Middle frontal gyrus (tissue), 1 donor: ENCODE data around the gene KCNJ5.

ENCODE experiments used
- DNase-seq: peaks from one replicate; pipeline ENCODE4 v3.0.0-alpha.2; 2015; ENCODE audit warnings: low spot score; ENCODE audit errors: extremely low spot score

Gene KCNJ5

DNA sequence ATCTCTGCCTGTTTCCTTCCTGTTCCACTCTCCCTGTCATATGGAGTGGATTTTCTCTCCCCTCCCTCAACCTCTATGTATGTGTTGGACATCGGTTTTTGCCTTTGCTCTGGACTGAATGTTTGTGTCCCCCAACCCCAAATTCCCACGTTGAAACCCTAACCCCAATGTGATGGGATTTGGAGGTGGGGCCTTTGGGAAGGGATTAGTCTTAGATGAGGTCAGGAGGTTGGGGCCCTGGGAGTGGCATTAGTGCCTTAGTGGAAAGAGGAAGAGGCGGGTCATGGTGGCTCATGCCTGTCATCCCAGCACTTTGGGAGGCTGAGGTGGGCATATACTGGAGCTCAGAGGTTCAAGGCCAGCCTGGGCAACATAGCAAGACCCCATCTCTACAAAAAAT, 39.9 kb downstream of the KCNJ5 start:
- DNase-seq, result no peak

DNA sequence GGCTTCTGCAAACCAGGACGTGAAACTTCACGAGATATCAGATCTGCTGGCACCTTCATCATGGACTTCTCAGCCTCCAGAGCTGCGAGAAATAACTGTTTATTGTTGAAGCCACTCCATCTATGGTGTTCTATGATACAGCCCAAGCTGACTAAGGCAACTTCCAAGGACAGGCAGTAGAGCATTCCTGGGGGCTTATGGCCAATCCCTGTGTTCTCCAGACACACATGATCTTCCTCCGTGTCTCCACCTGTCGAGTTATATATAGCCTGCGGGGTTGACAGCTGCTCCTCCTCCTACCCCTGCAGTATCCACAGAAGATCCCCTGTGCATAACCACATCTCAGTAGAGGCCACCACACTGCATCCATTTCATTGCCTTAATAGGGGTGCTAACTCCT, 40.5 kb downstream of the KCNJ5 start:
- no peak for DNase-seq

DNA sequence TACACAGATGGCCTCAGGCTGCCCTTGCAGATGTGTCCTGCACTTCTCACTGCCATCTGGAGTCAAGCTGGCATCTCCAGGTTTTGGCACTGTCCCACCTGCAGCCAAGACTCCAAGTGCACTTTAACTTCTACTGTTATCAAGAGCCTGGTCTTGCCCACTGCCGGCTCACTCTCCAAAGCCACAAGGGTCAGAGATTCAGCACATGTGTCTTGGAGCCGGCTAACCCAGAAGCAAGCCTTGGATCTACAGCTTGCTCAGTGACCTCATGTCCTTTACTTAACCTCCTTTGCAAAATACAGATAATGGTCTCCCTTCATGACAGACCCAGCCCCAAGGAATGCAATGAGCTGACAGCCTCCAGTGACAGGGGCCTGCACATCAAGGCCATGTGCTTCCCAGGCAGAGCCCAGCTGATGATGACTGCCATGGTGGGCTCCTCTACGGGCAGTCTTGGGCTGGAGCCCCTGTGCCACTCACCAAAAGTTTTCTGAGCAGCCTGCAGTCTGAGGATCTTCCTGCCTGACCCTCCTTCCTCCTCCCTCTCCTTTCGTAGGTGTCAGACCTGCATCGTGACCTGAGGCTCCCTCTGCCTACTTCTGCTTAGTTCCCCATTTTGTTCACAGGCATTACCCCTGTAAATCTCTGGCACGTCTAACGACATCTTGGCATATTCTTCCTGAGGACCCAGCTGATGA, 42.5 kb downstream of the KCNJ5 start:
- DNase-seq, result no peak

DNA sequence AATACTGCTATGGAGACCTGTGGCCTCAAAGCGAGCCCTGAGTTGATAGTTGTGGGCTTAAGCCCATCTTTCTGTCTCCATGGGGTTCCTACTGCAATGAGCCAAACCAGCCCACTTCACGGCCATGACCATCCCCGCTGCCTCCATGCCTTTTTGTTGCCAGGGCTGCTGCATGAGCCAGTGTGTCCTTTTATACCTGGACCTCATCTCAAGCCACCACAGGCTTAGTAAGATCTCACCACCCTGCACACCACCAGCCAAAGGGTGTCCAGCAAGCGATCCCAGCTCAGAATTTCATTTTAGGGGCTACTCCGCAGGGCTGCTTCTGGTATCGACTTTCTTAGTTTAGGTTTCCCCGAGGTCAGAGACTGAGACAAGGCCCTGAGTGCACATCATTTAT, 43.2 kb downstream of the KCNJ5 start:
- no peak for DNase-seq

DNA sequence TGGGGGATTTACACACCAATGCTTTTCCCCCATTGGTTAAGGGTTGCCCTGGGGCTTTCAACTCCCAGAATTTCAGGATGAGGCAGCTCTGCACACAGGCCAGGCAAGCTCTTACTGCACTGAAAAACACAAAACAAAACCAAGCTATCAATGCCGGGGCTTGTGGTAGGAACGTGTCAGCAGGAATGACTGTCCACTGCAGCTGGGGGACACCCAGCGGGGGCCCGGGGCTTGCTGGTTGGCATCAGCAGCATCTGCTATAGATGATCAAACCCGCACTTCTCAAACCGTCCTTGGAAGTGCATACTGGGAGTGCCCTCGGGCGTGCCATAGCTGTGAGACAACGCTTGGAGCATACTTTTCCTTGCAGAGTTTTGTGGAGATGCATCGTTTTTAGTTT, 43.8 kb downstream of the KCNJ5 start:
- no peak for DNase-seq

DNA sequence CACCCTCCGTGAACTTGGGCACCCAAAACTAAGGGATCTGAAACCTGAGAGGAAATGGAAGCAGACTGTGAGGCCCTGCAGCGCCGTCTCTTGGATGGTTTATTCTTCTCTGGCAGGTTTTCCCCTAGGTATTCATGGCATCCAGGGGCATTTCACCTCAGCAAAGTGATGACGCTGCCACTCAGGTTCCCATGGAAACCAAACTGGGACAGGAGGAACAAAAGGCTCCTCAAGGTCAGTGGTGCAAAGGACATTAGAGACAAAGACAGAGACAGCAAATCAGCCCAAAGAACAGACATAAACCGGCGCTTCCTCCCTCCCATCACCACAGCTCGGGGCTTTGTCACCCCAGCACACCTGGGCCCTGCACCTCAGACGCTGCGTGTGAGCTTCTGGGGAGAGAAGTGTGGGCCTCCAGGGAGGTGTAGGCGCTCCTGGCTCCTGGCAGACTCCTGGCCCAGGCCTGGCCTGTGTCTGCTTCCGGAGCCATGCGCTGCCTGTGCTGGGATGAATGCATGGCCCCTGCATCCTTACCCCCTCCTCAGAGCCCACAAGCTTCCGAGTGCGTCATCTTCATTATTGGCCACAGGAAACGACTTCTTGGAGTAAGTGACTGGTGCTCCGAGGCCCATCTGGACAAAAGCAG, 45.6 kb downstream of the KCNJ5 start:
- DNase-seq, result no peak

DNA sequence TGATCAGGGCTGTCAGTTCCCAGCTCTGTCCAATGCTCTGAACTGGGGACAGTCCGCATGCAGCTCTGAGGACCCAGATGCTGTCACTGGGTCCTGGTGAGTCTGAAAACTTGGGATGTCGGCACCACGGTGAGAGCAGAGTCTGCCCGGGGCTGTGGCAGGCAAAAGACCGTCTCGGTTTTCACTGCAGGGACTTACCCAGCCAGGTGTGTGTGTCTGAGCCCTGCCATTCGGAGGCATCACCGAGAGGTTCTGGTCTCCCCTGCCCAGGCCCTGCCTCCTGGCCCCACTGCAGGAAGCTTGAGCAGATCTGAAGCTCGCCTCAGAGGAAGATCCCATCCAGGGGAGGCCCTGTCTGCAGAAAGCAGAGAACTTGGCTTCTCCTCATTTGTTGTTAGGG, 46.3 kb downstream of the KCNJ5 start:
- no peak for DNase-seq

DNA sequence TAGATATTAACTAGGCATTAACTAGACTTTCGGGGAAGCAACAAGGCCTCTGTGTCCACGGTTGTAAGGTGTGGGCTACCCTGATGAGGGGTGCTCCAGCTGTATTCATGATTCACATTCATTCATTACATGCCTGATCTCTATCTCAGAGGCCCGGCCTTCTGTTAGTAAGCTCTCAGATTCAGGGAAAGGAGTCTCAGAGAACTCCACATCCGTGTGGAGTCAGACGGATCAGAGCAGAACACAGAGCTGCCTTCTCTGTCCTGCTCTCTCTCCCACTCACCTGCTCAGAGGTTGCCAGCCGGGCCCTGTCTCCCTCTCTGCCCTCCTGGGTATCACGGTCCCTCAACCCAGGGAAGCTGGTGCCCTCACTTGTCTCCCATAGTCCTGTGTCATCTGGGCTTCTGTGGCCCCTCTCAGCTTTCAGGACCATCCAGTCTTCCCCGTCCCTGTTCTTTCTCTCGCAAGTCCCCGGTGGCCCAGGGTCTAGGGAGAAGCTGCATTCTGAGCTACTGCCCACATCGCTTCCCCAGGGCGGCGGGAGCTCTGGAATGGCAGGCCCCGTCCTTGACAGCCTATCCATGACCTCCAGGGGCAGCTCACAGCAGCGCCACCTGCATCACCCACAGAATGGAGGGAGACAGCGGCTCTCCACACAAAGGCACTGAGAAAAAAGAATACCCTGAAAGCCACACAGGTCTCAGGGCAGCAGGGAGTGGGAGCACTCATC, 47.2 kb downstream of the KCNJ5 start:
- DNase-seq, result no peak

DNA sequence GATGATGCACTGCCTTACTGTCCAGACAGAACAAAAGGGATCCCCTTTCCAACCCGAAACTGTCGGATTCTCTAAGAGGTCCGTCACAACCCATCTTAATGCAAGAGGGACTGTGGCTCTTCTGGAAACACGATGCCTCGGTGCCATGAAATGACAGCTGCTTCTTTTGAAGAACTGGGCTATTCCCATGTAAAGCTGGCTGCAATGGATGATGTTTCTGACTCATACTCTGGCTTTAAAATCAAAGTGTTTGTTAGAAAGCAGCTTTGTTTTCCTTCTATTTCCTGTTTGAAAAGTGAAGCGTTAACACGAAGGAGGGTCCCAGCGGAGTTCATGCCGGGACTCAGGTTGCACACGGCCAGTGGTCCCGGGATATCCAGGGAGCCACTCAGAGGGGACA, 48.4 kb downstream of the KCNJ5 start:
- no peak for DNase-seq

DNA sequence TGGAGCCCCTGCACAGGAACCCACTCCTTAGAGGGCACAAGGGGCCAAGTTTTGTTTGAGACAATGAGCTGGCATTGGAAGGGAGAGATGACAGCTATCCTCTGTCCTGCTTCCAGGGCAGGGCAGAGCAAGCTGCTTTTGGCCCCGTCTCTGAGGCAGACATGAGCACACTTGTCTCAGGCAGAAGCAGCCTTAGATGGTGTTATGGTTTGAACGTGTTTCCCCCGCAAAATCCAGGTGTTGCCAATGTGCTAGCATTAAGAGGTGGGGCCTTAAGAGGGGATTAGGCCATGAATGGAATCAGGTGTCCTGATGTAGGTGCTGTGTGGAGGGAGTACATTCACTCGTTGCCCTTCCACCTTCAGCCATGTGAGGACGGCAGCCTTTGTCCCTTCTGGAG, 49.0 kb downstream of the KCNJ5 start:
- DNase-seq, result no peak

DNA sequence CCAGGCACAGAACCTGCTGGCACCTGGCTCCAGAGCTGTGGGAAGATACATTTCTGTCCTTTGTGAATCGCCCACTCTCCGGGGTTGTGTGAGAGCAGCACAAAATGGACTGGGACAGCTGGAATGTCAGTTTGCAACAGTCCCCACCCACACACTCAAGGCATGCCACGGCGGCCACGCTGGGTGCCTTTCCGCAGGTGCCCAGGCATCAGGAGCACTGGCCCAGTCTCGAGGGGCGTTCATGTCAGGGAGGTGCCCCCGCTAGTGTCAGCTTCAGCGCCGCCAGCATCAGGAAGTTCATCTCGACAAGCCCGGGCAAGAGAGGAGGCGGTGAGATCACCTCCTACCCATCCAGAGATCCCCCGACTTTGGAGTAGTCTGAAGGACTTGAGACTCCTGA, 49.4 kb downstream of the KCNJ5 start:
- no peak for DNase-seq

DNA sequence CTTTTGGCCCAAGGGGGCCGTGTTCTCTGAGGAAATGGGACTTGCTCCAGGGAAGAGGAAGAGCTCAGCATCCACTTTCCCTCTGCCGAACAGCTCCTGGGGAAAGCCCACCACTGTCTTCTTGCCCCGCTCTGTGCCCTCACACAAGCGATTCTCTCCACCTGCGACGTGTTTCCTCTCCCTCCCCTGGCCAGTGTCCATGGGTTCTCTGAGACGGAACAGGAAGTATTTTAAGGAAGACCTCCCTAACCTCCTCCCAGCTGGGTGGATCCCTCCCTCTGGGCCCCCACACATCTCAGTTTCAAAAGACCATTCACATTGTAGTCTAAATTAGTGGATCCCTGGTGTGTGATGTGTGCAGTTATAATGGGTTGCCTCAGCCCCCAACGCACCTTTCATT, 50.0 kb downstream of the KCNJ5 start:
- DNase-seq, result no peak

DNA sequence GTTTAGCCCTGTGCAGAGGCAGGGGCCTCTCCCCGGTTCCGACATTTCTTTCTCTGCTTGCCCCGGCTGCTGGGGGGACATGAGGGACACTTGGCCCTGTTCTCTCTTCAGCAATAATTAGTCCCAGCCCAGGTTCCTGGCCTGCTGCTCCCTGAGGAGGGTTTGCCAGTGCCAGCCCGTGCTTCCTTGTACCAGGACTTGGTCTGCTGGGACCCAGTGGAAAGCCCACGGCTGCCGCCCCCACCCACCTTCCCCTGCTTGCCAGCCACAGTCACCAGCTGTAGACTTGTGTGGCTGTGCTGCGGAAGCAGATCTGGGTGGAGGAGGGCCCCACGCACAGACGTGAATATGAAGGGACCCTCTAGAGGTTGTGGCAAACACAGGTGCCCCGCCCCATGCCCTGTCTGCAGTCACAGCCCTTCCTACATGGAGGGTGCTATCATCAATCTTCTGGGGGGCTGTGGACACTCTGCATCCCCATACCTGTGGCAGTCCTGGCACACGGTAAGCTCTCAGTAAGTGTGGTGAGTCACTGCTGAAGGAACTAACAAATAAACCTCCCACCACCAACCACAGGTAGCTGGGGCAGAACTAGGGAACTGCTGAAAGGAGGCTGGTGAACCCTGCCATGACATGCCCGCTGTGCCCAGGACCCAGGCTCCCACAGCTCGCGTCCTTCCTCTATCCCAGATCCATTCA, 50.6 kb downstream of the KCNJ5 start:
- no peak for DNase-seq

DNA sequence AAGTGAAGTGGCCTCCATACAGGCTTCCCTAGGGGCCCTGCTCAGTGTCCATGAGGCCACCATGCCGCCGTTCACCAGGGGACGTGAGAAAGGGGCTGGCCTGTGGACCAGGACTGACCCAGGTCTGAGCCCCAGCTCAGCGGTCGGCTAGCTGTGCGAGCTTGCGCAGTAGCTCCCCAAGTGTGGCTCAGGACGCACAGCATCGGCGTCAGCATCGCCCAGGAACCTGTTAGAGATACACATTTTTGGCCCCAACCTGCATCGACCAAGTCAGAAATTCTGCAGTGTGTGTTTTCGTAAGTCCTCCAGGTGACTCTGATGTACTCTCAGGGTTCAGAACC, 51.1 kb downstream of the KCNJ5 start:
- no peak for DNase-seq

DNA sequence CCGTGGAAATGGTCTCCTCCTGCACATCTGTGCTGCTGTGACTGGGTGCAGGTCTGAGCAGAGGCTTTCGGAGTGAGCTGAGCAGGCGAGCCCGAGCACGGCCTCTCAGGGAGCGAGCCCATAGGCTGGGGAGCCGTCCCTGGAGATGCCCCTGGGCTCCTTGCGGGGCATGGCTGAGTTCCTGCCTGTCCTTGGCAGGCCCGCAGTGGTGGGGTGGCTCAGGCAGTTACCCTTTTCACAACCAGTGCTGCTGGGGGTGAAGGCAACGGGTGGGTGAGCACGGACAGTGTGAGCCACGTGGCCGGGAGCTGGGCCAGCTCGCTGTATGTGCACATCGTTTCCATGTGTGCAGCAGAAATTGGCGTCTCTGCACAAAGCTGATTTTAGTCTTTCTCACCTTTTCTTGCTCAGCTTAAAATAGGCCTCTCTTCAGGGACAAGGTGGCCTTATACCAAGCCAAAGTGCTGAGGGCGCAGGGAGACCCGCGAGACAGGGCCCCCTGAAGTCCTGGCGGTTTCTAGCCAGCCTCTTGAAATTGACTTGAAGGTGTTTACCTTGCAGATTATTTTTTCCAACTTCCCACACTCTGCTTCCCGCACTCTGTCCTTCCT, 51.8 kb downstream of the KCNJ5 start, which contains the start of gene TP53AIP1:
TSS of gene TP53AIP1 (minus strand) at position 55 of the 611 bp plus-strand sequence. CDS start 5,053 bp downstream, outside the sequence.
- no peak for DNase-seq

DNA sequence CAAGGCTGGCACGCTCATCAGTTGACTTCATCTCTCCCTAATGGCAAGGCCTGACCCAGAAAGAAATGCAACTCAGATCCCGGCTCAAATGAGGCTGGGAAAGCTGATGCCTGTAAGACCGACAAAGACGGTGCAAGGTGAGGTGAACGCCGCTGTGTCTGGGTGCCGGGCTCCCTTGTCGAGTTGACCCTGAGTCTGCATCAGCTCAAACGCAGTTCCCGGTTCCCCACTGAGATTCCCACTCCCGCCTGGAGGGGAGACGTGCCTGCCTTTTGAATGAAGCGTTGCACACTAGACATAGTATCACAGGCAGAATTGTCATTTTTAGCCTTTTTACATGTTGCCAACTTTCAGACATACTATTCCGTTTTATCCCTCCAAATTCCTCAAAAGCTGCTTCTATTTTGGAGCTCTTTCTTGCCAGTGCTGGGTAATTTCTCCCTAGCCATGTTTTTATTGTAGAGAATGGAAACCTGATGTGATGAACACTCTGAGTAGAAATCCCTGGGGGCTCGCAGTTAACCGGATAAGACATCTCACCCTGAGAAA, 52.3 kb downstream of the KCNJ5 start:
- DNase-seq, result no peak

DNA sequence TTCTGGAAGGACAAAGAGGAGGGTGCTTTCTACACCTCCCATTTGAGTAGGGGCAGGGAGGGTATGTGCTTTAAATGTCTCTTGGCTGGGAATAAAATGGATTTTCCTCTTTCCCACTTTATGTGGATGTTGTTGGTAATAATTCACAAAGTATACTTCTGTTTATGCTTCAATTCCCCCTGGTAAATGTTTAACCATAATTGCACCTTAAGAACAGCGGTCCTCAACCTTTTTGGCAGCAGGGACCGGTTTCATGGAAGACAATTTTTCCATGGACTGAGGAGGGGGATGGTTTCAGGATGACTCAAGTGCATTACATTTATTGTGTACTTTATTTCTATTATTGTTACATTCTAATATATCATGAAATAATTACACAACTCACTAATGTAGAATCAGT, 55.5 kb downstream of the KCNJ5 start:
- DNase-seq, result no peak

DNA sequence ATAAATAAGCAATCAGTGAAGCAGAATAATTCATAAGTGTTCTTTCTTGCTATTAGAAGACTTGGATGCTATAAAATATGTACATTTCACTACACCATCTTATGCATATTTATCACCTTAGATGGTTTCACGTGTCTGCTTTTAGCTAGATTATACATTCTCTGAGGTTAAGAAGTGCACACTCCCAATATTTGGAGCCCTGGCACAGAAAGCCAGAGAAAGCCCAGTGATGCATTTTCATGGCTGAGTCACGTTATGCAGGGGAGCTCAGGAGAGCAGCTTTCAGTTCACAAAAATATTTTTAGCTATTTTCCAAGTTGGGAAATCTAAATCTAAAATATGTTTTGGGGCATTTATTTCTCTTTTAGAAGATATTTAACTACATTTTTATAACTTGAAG, 56.6 kb downstream of the KCNJ5 start:
- no peak for DNase-seq

DNA sequence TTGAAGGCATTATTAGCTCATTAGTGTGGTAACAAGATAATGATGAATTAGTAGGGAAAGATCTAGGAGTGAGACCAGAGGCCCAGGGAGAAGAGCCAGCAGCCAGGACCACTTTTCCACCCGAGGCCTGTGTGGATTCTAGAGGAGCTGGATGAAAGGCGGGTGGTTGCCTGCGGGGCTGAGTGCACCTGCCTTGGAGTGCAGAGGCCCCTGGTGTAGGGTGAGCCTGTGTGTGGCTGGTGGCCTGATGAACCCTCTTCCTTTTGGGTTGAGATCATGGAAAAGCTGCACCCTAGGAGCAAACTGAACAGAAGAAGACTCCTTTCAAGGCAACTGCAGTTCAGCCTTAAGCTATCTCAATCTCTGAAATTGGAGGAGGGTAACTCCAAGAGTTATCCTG, 57.4 kb downstream of the KCNJ5 start:
- DNase-seq, result no peak

DNA sequence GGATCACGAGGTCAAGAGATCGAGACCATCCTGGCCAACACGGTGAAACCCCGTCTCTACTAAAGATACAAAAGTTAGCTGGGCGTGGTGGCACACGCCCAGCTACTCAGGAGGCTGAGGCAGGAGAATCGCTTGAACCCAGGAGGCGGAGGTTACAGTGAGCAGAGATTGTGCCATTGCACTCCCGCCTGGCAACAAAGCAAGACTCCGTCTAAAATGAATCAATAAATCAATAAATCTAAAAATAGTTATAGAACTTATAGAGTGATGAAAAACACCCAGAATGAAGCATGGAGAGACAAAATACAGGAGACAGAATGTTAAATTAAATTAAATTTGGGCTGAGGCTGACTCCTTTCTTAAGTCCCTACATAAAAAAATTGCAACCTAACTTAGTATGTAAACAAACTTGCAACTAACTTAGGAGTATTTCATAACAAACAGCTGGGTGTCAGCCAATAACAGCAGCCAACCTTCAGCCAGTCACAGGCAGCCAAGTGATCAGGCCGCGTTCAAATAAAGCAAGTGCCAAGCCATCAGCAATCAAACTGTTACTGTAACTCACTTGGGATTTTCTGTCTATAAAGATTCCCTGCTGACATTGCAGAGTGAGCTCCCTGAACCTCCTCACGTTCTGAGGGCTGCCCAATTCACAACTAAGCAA, 58.8 kb downstream of the KCNJ5 start:
- no peak for DNase-seq

DNA sequence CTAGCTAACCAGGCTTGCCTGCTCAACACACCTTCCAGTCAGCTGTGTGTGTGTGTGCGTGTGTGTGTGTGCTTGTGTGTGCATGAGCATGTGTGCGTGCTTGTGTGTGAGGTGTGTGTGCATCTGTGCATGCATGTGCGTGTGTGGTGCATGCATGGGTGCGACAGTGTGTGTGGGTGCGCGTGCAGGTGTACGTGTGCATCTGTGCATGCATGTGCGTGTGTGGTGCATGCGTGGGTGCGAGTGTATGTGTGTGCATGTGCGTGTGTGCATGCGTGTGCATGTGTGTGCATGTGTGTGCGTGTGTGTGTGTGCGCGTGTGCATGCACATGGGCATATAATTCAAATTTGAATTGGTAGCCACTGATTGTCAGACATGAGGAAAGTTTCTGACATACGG, 62.0 kb downstream of the KCNJ5 start:
- no peak for DNase-seq
